Measurements from ENCODE around the gene LINS1. TPM values are rescaled to one million over a fixed set of nuclear protein-coding genes. Genes with fewer than 3 reads are reported as not detected.

LINS1 gene
- total and polyA plus RNA-seq, 8 donors, result 1.8 to 39.7 (median 7.0) TPM

GRCh38 chr15:100547961-100548360 is 54.0 kb downstream of the LINS1 start:
- H3K9me3 ChIP-seq, result no peaks in the 10 kb centered on the region
- intact Hi-C loops (cut with DNase I; ENCODE audit: low total_unique reads), result no loop called here
- no peaks in the 10 kb centered on the region for H3K36me3 ChIP-seq
- WGBS, 5 donors, result 74 to 89% (median 83%) methylated on average over 5 of the region's 5 CpGs
- no peak for TF ChIP-seq POLR2AphosphoS5 (IDR thresholded peaks at IDR 0.05)
- no peak for TF ChIP-seq POLR2A (IDR thresholded peaks at IDR 0.05)
- TF ChIP-seq CTCF (IDR thresholded peaks at IDR 0.05), result no peak
- no peak overlapping the region for H3K4me3 ChIP-seq
- no peak overlapping the region for H3K27ac ChIP-seq
- no peak for DNase-seq
- no peaks in the 10 kb centered on the region for H3K4me1 ChIP-seq
- peaks cover 0 to 21% (median 13%) of the 10 kb centered on the region in 3 donors for H3K27me3 ChIP-seq

- no peak for DNase-seq
- Histone ChIP-seq H3K4me3 (no peak overlapping the region), H3K4me1 (no peaks in the 10 kb centered on the region), H3K9me3 (no peaks in the 10 kb centered on the region), H3K36me3 (no peaks in the 10 kb centered on the region), H3K27me3 (peaks cover 0 to 24% (median 13%) of the 10 kb centered on the region in 3 donors), H3K27ac (no peak overlapping the region)
- TF ChIP-seq EP300 (IDR thresholded peaks at IDR 0.05) (no peak), CTCF (IDR thresholded peaks at IDR 0.05) (no peak), POLR2AphosphoS5 (IDR thresholded peaks at IDR 0.05) (no peak), POLR2A (IDR thresholded peaks at IDR 0.05) (no peak)
- WGBS, 5 donors, result 47 to 65% (median 63%) methylated on average over 3 to 6 of the region's 6 CpGs
- intact Hi-C loops (cut with DNase I; ENCODE audit: low total_unique reads), result no loop called here
Measured at GRCh38 chr15:100544946-100545345, 57.0 kb downstream of the LINS1 start.

- no peak overlapping the region for H3K27ac ChIP-seq
- no peaks in the 10 kb centered on the region for H3K36me3 ChIP-seq
- no peak for DNase-seq
- intact Hi-C loops (cut with DNase I; ENCODE audit: low total_unique reads), result no loop called here
- no peak overlapping the region for H3K4me3 ChIP-seq
- no peaks in the 10 kb centered on the region for H3K9me3 ChIP-seq
- peaks cover 0 to 24% (median 13%) of the 10 kb centered on the region in 3 donors for H3K27me3 ChIP-seq
- no peak for TF ChIP-seq POLR2A (IDR thresholded peaks at IDR 0.05)
- no peak for TF ChIP-seq POLR2AphosphoS5 (IDR thresholded peaks at IDR 0.05)
- no peak for TF ChIP-seq CTCF (IDR thresholded peaks at IDR 0.05)
- TF ChIP-seq EP300 (IDR thresholded peaks at IDR 0.05), result no peak
- 22 to 81% (median 26%) methylated on average over 20 to 57 of the region's 57 CpGs for WGBS, 5 donors
- no peaks in the 10 kb centered on the region for H3K4me1 ChIP-seq
Measured at GRCh38 chr15:100544338-100544841, 57.6 kb downstream of the LINS1 start.

GRCh38 chr15:100542290-100542689 is 59.7 kb downstream of the LINS1 start:
- DNase-seq, result no peak
- 90 to 94% (median 93%) methylated on average over 6 of the region's 6 CpGs for WGBS, 5 donors
- TF ChIP-seq POLR2AphosphoS5 (IDR thresholded peaks at IDR 0.05) (no peak), POLR2A (IDR thresholded peaks at IDR 0.05) (no peak), EP300 (IDR thresholded peaks at IDR 0.05) (no peak), CTCF (IDR thresholded peaks at IDR 0.05) (no peak)
- Histone ChIP-seq H3K27ac (no peak overlapping the region), H3K36me3 (no peaks in the 10 kb centered on the region), H3K9me3 (peaks cover 0 to 8% (median 3%) of the 10 kb centered on the region in 4 donors), H3K4me1 (no peaks in the 10 kb centered on the region), H3K4me3 (no peak overlapping the region), H3K27me3 (peaks cover 0 to 24% (median 13%) of the 10 kb centered on the region in 3 donors)
- intact Hi-C loops (cut with DNase I; ENCODE audit: low total_unique reads), result no loop called here

Measured in stomach (tissue), 9 donors.